HCT116 (cell line): Measurements from ENCODE around the gene GAP43. TPM values are rescaled to one million over a fixed set of nuclear protein-coding genes. Genes with fewer than 3 reads are reported as not detected.

Source experiments
- ATAC-seq: fragments of 200-7000 bp; cut with Tn5 transposase; 2 replicates; pipeline ENCODE4 v1.9.1; 2020; ENCODE audit warnings: mild to moderate bottlenecking, moderate library complexity
- BruUV-seq: library from RNA; stranded (reverse); fragments of 400-500 nt; replicated peaks from 2 replicates; lab custom pipeline; 2021; lab: Mats Ljungman, UMichigan
- CTCF ChIA-PET: fragments of 300-600 bp; sonication (Branson Sonifier 250); formaldehyde crosslinking; loops from one replicate; lab custom pipeline; 2021; ENCODE audit warnings: antibody characterized with exemption; lab: Charles Lee
- POLR2A ChIA-PET: fragments of 300-600, 350-600 bp; sonication (Branson Sonifier 250); formaldehyde crosslinking; loops from one replicate; lab custom pipeline; 2021; ENCODE audit warnings: antibody characterized with exemption; lab: Charles Lee
- RAD21 ChIA-PET, 2 experiments: fragments of 300-600 bp; sonication (Branson Sonifier 250); formaldehyde crosslinking; loops; one replicate each; lab custom pipeline; 2023; ENCODE audit warnings: low total read pairs in 2 of 2; ENCODE audit not compliant: uncharacterized antibody in 2 of 2, unreplicated experiment in 2 of 2, low non-redundant PET in 1 of 2; lab: Charles Lee
- DNase-seq: peaks from one replicate; pipeline ENCODE4 v3.0.0-alpha.2; 2010; ENCODE audit warnings: low read depth, low spot score
- H2AFZ ChIP-seq: fragments of 200-600 bp; shearing (Covaris generic), sonication (generic); 2 replicates; pipeline ENCODE4 v1.6.1; 2017; ENCODE audit warnings: low read depth, mixed run types, mixed read lengths, antibody characterized with exemption, low read length; ENCODE audit not compliant: poor library complexity, severe bottlenecking
- H3K27ac ChIP-seq: 2 replicates; pipeline ENCODE4 v1.5.1; 2012; ENCODE audit warnings: low read depth, low read length
- H3K27me3 ChIP-seq: fragments of 200-600 bp; sonication (generic); 2 replicates; pipeline ENCODE4 v1.6.1; 2016; ENCODE audit warnings: mixed run types, low read length, mixed read lengths; ENCODE audit not compliant: insufficient read depth
- H3K36me3 ChIP-seq, 2 experiments: fragments of 200-500 bp in 1 of 2; fragments of 200-600 bp in 1 of 2; sonication (Bioruptor generic) in 1 of 2; sonication (generic) in 1 of 2; 2 replicates each; pipeline versions ENCODE4 v1.5.1 to v1.6.1; 2014 to 2016; ENCODE audit warnings: low read length in 2 of 2, inconsistent platforms in 1 of 2, mixed read lengths in 1 of 2, mixed run types in 1 of 2; ENCODE audit not compliant: insufficient read depth in 2 of 2, control insufficient read depth in 1 of 2
- H3K4me1 ChIP-seq, 2 experiments: fragments of 200-600 bp in 1 of 2; sonication (generic) in 1 of 2; 2 replicates each; pipeline versions ENCODE4 v1.5.1 to v1.6.1; 2012 to 2017; ENCODE audit warnings: low read length in 2 of 2, inconsistent platforms in 1 of 2, mild to moderate bottlenecking in 1 of 2, mixed read lengths in 1 of 2, mixed run types in 1 of 2, moderate library complexity in 1 of 2; ENCODE audit not compliant: insufficient read depth in 2 of 2, control insufficient read depth in 1 of 2
- H3K4me2 ChIP-seq: fragments of 200-600 bp; sonication (generic); 2 replicates; pipeline ENCODE4 v1.6.1; 2017; ENCODE audit warnings: mixed run types, low read length, mixed read lengths
- H3K4me3 ChIP-seq, 2 experiments: fragments of 200-600 bp in 1 of 2; sonication (generic) in 1 of 2; replicated peaks in 1 of 2; 2 replicates each; pipeline ENCODE4 v1.5.1; 2011 to 2016; ENCODE audit warnings: low read length in 2 of 2, control low read depth in 1 of 2, low read depth in 1 of 2, mild to moderate bottlenecking in 1 of 2, mixed read lengths in 1 of 2, mixed run types in 1 of 2
- H3K79me2 ChIP-seq: fragments of 200-600 bp; sonication (generic); 2 replicates; pipeline ENCODE4 v1.6.1; 2017; ENCODE audit warnings: mild to moderate bottlenecking, mixed run types, low read length, moderate library complexity, mixed read lengths; ENCODE audit not compliant: insufficient read depth
- H3K9ac ChIP-seq: fragments of 200-600 bp; sonication (generic); 2 replicates; pipeline ENCODE4 v1.6.1; 2016; ENCODE audit warnings: low read length, mixed read lengths
- H3K9me2 ChIP-seq: fragments of 200-600 bp; sonication (generic), shearing (Covaris generic); 2 replicates; pipeline ENCODE4 v1.6.1; 2017; ENCODE audit warnings: mixed run types, mild to moderate bottlenecking, moderate library complexity; ENCODE audit not compliant: insufficient read depth
- H3K9me3 ChIP-seq, 2 experiments: fragments of 200-500 bp in 1 of 2; fragments of 200-600 bp in 1 of 2; sonication (Bioruptor generic) in 1 of 2; sonication (generic) in 1 of 2; 2 replicates each; pipeline ENCODE4 v1.6.1; 2014 to 2017; ENCODE audit warnings: low read length in 2 of 2, mixed read lengths in 2 of 2, inconsistent platforms in 1 of 2, low read depth in 1 of 2, mild to moderate bottlenecking in 1 of 2, mixed run types in 1 of 2, moderate library complexity in 1 of 2; ENCODE audit not compliant: control insufficient read depth in 1 of 2, insufficient read depth in 1 of 2
- H4K20me1 ChIP-seq: fragments of 200-600 bp; sonication (generic), shearing (Covaris generic); 2 replicates; pipeline ENCODE4 v1.6.1; 2017; ENCODE audit warnings: mixed run types, mild to moderate bottlenecking, moderate library complexity; ENCODE audit not compliant: insufficient read depth
- CEBPB ChIP-seq: IDR thresholded peaks from 2 replicates; pipeline ENCODE4 v1.6.1; 2012; ENCODE audit warnings: low read depth
- EZH2 ChIP-seq: fragments of 200-600 bp; sonication (generic); IDR thresholded peaks from 2 replicates; pipeline ENCODE4 v1.6.1; 2017; ENCODE audit warnings: antibody characterized with exemption, mixed run types
- EZH2phosphoT487 ChIP-seq: fragments of 200-600 bp; IDR thresholded peaks from 2 replicates; pipeline ENCODE4 v1.6.1; 2018; ENCODE audit warnings: antibody characterized with exemption, borderline replicate concordance
- FOSL1 ChIP-seq: IDR thresholded peaks from 2 replicates; pipeline ENCODE4 v1.6.1; 2012; ENCODE audit warnings: low read depth
- JUND ChIP-seq: IDR thresholded peaks from 2 replicates; pipeline ENCODE4 v1.6.1; 2012
- POLR2A ChIP-seq: IDR thresholded peaks from 2 replicates; pipeline ENCODE4 v1.7.0; 2011; ENCODE audit warnings: borderline replicate concordance; ENCODE audit not compliant: insufficient read depth, insufficient read length; ENCODE audit errors: extremely low read depth
- POLR2AphosphoS5 ChIP-seq: IDR thresholded peaks from 2 replicates; pipeline ENCODE4 v1.6.1; 2011; ENCODE audit warnings: mild to moderate bottlenecking, low read depth, low read length, moderate library complexity
- RAD21 ChIP-seq: IDR thresholded peaks from 2 replicates; pipeline ENCODE4 v1.6.1; 2012; ENCODE audit warnings: low read depth, mild to moderate bottlenecking
- SIN3A ChIP-seq: IDR thresholded peaks from 2 replicates; pipeline ENCODE4 v1.6.1; 2012; ENCODE audit warnings: low read depth
- SP1 ChIP-seq: IDR thresholded peaks from 2 replicates; pipeline ENCODE4 v1.6.1; 2012; ENCODE audit warnings: low read depth
- YY1 ChIP-seq: IDR thresholded peaks from 2 replicates; pipeline ENCODE4 v1.6.1; 2011; ENCODE audit warnings: low read length, low read depth, moderate library complexity, mild to moderate bottlenecking; ENCODE audit not compliant: insufficient replicate concordance; ENCODE audit errors: extremely low read depth
- ZFX ChIP-seq: fragments of 450-650 bp; IDR thresholded peaks from 2 replicates; pipeline ENCODE4 v1.6.1; 2017
- ZNF274 ChIP-seq: fragments of 200-500 bp; sonication (Bioruptor generic); IDR thresholded peaks from 2 replicates; pipeline ENCODE4 v1.6.1; 2014; ENCODE audit warnings: mild to moderate bottlenecking, low read depth, low read length, inconsistent platforms
- intact Hi-C: fragments of 100-400 bp; cut with micrococcal nuclease; formaldehyde crosslinking; loops from 2 replicates; pipeline ENCODE4 v1.10.0; 2022
- total RNA-seq: library from RNA; stranded (reverse); gene quantifications from one replicate; pipeline ENCODE4 v1.2.1, GENCODE V29; 2021; ENCODE audit not compliant: unreplicated experiment
- TF ChIP-seq, protein P1 (sequence below), 3 experiments: fragments of 200-600 bp in 1 of 3; sonication (generic) in 1 of 3; IDR thresholded peaks in 2 of 3; conservative IDR thresholded peaks in 1 of 3; 2 replicates each; pipeline ENCODE4 v1.5.1; 2012 to 2017; ENCODE audit warnings: low read depth in 2 of 3, low read length in 2 of 3, antibody characterized with exemption in 1 of 3, borderline replicate concordance in 1 of 3, control low read depth in 1 of 3, mild to moderate bottlenecking in 1 of 3, mixed read lengths in 1 of 3, mixed run types in 1 of 3, moderate library complexity in 1 of 3; ENCODE audit not compliant: insufficient read depth in 1 of 3
- TF ChIP-seq, protein P2 (sequence below): IDR thresholded peaks from 2 replicates; pipeline ENCODE4 v1.6.1; 2012; ENCODE audit warnings: low read depth
- TF ChIP-seq, protein P3 (sequence below): IDR thresholded peaks from 2 replicates; pipeline ENCODE4 v1.6.1; 2012

The GAP43 gene
- total RNA-seq, 1 experiment from 2014 or later: not detected

DNA sequence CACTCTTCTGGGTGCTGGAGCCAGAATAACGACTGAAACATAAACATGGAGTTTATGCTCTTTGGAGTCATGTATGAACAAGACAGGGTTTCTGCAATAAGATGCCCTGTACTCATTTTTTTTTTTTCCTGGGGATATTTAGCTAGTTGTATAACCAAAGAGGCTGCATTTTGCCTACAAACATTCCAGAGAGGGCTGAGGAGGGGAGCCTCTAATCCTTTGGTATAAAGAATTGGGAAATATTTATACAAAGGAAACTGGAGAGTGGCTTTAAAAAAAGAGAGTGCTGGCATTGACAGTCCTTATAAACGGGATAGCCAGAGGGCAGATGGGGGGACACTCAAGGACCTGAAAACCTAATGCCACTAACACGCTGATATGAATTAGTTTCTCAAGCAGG lies 32.4 kb upstream of the GAP43 start:
- Histone ChIP-seq H3K79me2 (no peaks in the 10 kb centered on the region), H3K4me2 (no peak overlapping the region), H3K4me3 (no peak overlapping the region), H3K9ac (no peak overlapping the region), H3K27me3 (no peaks in the 10 kb centered on the region), H3K9me2 (no peaks in the 10 kb centered on the region), H2AFZ (no peak overlapping the region), H3K27ac (no peak overlapping the region), H3K4me1 (no peaks in the 10 kb centered on the region), H4K20me1 (no peaks in the 10 kb centered on the region), H3K9me3 (no peaks in the 10 kb centered on the region; a peak in 1 of 4 replicates), H3K36me3 (no peaks in the 10 kb centered on the region)
- ChIA-PET RAD21 (no interaction called here), POLR2A (no interaction called here), CTCF (no interaction called here)
- intact Hi-C loops: no loop called here
- BruUV-seq: no TSS peak
- TF ChIP-seq POLR2A (no peak), CEBPB (no peak), EZH2phosphoT487 (no peak), JUND (no peak), ZFX (no peak), RAD21 (no peak), YY1 (no peak)
- DNase-seq (no peak), ATAC-seq (no peak)

DNA sequence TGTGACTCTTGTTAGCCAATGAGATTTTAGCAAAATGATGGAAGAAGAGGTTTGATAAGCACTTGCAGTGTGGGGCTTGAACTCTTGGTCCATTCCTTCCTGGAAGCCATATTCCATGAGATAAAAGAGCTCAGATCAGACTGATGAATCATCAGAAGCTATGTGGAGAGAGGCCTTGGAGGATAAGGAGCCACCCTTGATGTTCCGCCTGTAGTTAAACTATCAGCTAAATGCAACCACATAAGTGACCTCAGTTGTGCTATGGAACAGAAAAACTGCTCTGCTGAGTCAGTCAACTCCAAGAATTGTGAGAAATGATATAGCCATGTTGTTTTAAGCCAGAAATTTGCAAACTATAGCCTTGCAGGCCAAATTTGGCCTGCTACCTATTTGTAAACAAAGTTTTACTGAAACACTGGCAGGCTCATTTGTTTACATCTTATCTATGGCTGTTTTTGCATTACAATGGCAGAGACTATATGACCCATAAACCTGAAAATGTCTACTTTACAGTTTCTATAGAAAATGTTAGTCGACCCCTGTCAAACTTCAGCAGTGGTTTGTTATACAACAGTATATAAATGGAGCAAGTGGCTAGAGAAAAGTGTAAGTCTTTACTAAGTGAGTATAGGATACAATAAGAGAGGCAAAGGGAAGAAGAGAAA lies 27.6 kb upstream of the GAP43 start:
- Histone ChIP-seq H3K9me2 (no peaks in the 10 kb centered on the region), H3K36me3 (no peaks in the 10 kb centered on the region), H3K4me3 (no peak overlapping the region), H2AFZ (no peak overlapping the region), H3K27ac (no peak overlapping the region), H4K20me1 (no peaks in the 10 kb centered on the region), H3K4me2 (no peak overlapping the region), H3K79me2 (no peaks in the 10 kb centered on the region), H3K9me3 (no peaks in the 10 kb centered on the region; a peak in 1 of 4 replicates), H3K27me3 (no peaks in the 10 kb centered on the region), H3K4me1 (no peaks in the 10 kb centered on the region)
- ChIA-PET POLR2A (no interaction called here), CTCF (no interaction called here), RAD21 (no interaction called here)
- intact Hi-C loops: no loop called here
- DNase-seq: no peak
- no TSS peak for BruUV-seq
- no peak for TF ChIP-seq POLR2A
- TF ChIP-seq, protein P1, sequence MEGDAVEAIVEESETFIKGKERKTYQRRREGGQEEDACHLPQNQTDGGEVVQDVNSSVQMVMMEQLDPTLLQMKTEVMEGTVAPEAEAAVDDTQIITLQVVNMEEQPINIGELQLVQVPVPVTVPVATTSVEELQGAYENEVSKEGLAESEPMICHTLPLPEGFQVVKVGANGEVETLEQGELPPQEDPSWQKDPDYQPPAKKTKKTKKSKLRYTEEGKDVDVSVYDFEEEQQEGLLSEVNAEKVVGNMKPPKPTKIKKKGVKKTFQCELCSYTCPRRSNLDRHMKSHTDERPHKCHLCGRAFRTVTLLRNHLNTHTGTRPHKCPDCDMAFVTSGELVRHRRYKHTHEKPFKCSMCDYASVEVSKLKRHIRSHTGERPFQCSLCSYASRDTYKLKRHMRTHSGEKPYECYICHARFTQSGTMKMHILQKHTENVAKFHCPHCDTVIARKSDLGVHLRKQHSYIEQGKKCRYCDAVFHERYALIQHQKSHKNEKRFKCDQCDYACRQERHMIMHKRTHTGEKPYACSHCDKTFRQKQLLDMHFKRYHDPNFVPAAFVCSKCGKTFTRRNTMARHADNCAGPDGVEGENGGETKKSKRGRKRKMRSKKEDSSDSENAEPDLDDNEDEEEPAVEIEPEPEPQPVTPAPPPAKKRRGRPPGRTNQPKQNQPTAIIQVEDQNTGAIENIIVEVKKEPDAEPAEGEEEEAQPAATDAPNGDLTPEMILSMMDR (IDR thresholded peaks at IDR 0.05 in 2 of 3, conservative IDR thresholded peaks at IDR 0.05 in 1 of 3; ENCODE audit: borderline replicate concordance in 1 of 3, insufficient read depth in 1 of 3, low read depth in 2 of 3, low read length in 2 of 3): no peak
- no peak for TF ChIP-seq JUND
- no peak for TF ChIP-seq EZH2
- TF ChIP-seq FOSL1: no peak
- TF ChIP-seq, protein P2, sequence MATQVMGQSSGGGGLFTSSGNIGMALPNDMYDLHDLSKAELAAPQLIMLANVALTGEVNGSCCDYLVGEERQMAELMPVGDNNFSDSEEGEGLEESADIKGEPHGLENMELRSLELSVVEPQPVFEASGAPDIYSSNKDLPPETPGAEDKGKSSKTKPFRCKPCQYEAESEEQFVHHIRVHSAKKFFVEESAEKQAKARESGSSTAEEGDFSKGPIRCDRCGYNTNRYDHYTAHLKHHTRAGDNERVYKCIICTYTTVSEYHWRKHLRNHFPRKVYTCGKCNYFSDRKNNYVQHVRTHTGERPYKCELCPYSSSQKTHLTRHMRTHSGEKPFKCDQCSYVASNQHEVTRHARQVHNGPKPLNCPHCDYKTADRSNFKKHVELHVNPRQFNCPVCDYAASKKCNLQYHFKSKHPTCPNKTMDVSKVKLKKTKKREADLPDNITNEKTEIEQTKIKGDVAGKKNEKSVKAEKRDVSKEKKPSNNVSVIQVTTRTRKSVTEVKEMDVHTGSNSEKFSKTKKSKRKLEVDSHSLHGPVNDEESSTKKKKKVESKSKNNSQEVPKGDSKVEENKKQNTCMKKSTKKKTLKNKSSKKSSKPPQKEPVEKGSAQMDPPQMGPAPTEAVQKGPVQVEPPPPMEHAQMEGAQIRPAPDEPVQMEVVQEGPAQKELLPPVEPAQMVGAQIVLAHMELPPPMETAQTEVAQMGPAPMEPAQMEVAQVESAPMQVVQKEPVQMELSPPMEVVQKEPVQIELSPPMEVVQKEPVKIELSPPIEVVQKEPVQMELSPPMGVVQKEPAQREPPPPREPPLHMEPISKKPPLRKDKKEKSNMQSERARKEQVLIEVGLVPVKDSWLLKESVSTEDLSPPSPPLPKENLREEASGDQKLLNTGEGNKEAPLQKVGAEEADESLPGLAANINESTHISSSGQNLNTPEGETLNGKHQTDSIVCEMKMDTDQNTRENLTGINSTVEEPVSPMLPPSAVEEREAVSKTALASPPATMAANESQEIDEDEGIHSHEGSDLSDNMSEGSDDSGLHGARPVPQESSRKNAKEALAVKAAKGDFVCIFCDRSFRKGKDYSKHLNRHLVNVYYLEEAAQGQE: no peak
- TF ChIP-seq ZNF274: no peak
- no peak for TF ChIP-seq ZFX
- TF ChIP-seq POLR2AphosphoS5: no peak
- TF ChIP-seq EZH2phosphoT487: no peak
- no peak for TF ChIP-seq SP1
- TF ChIP-seq, protein P3, sequence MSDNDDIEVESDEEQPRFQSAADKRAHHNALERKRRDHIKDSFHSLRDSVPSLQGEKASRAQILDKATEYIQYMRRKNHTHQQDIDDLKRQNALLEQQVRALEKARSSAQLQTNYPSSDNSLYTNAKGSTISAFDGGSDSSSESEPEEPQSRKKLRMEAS: no peak
- TF ChIP-seq SIN3A: no peak
- TF ChIP-seq, all 23 proteins: peak for 0
- ATAC-seq: no peak
- no peak overlapping the region for H3K9ac ChIP-seq
